Breast epithelium (tissue), 4 donors: ENCODE results near the gene AMIGO3. TPM values are rescaled to one million over a fixed set of nuclear protein-coding genes. Genes with fewer than 3 reads are reported as not detected.

Experiments
- DNase-seq, 2 donors: peaks; one replicate each; pipeline ENCODE4 v3.0.0-alpha.2; 2019; ENCODE audit warnings: low spot score in 2 of 2
- H3K27ac ChIP-seq, 2 donors: fragments of 200-600 bp; sonication (generic) in 1 of 2; one replicate each; pipeline ENCODE4 v1.5.1; 2016 to 2019; ENCODE audit warnings: mild to moderate bottlenecking in 1 of 2
- H3K27me3 ChIP-seq, 2 donors: fragments of 200-600 bp; sonication (generic) in 1 of 2; one replicate each; pipeline versions ENCODE4 v1.5.1 to v1.6.0; 2017 to 2019; ENCODE audit warnings: control low read depth in 1 of 2, mild to moderate bottlenecking in 1 of 2
- H3K36me3 ChIP-seq: fragments of 200-600 bp; one replicate; pipeline ENCODE4 v1.5.1; 2019
- H3K4me1 ChIP-seq, 2 donors: fragments of 200-600 bp; sonication (generic); one replicate each; pipeline ENCODE4 v1.5.1; 2016 to 2019; ENCODE audit warnings: control low read depth in 1 of 2
- H3K4me3 ChIP-seq, 3 donors: fragments of 200-600 bp; sonication (generic); 1 replicate in 2 of 3; 2 replicates in 1 of 3; pipeline ENCODE4 v1.5.1; 2016 to 2019; ENCODE audit warnings: mild to moderate bottlenecking in 3 of 3, moderate library complexity in 2 of 3
- H3K9me3 ChIP-seq, 2 donors: fragments of 200-600 bp; sonication (generic) in 1 of 2; one replicate each; pipeline ENCODE4 v1.5.1; 2016 to 2019; ENCODE audit warnings: control low read depth in 1 of 2
- POLR2A ChIP-seq: fragments of 450-650 bp; IDR thresholded peaks from one replicate; pipeline ENCODE4 v1.6.1; 2016; ENCODE audit warnings: antibody characterized with exemption, mild to moderate bottlenecking, moderate library complexity
- POLR2AphosphoS5 ChIP-seq, 3 donors: sonication (generic); formaldehyde crosslinking; IDR thresholded peaks; one replicate each; pipeline ENCODE4 v1.6.1; 2017; ENCODE audit warnings: antibody characterized with exemption in 3 of 3
- intact Hi-C: fragments of 100-400 bp; cut with DNase I; formaldehyde crosslinking; loops from one replicate; pipeline ENCODE4 v1.15.1; 2023; ENCODE audit warnings: low total_unique reads
- total RNA-seq, 3 donors: library from RNA; depleted of rRNA; stranded (reverse); fragments of >200 nt; gene quantifications; one replicate each; pipeline ENCODE4 v1.1.0, GENCODE V29; 2016
- TF ChIP-seq, protein P1 (sequence below), 3 donors: fragments of 450-650 bp; IDR thresholded peaks; one replicate each; pipeline ENCODE4 v1.5.1; 2016 to 2017; ENCODE audit warnings: antibody characterized with exemption in 3 of 3, mild to moderate bottlenecking in 3 of 3, moderate library complexity in 3 of 3

AMIGO3 gene
- total RNA-seq, 3 donors from 2014 or later: 0.98 to 1.3 (median 1.0) TPM

DNA sequence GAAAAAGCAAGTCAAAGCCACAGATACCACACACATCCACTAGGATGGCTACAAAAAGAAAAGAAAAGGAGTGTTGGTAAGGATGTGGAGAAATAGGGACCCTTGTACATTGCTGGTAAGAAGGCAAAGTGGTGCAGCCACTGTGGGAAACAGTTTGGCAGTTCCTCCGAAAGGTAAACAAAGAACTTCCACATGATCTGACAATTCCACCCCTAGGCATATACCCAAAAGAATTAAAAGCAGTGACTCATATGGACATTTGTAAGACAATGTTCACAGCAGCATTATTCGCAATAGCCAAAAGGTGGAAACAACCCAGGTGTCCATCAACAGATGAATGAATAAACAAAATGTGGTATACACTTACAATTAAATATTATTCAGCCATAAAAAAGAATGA is 26.5 kb upstream of the AMIGO3 start:
- intact Hi-C loops: no loop called here
- Histone ChIP-seq H3K9me3 (no peaks in the 10 kb centered on the region), H3K4me1 (no peaks in the 10 kb centered on the region), H3K4me3 (no peak overlapping the region), H3K27me3 (no peaks in the 10 kb centered on the region), H3K36me3 (no peaks in the 10 kb centered on the region), H3K27ac (no peak overlapping the region)
- no peak for DNase-seq
- TF ChIP-seq POLR2A: no peak
- TF ChIP-seq, protein P1, sequence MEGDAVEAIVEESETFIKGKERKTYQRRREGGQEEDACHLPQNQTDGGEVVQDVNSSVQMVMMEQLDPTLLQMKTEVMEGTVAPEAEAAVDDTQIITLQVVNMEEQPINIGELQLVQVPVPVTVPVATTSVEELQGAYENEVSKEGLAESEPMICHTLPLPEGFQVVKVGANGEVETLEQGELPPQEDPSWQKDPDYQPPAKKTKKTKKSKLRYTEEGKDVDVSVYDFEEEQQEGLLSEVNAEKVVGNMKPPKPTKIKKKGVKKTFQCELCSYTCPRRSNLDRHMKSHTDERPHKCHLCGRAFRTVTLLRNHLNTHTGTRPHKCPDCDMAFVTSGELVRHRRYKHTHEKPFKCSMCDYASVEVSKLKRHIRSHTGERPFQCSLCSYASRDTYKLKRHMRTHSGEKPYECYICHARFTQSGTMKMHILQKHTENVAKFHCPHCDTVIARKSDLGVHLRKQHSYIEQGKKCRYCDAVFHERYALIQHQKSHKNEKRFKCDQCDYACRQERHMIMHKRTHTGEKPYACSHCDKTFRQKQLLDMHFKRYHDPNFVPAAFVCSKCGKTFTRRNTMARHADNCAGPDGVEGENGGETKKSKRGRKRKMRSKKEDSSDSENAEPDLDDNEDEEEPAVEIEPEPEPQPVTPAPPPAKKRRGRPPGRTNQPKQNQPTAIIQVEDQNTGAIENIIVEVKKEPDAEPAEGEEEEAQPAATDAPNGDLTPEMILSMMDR (IDR thresholded peaks at IDR 0.05): no peak

DNA sequence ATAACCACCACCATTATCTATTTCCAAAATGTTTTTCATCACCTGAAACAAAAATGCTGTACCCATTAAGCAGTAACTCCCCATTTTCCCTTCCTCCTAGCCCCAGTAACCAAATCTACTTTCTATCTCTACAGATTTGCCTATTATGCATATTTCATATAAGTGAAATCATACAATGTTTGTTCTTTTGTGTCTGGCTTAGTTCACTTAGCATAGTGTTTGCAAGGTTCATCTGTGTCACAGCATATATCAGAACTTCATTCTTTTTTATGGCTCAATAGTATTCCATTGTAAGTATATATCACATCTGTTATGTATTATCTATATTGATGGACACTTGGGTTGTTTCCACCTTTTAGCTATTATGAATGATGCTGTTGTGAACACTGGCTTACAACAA is 20.9 kb upstream of the AMIGO3 start:
- H3K27ac ChIP-seq: no peak overlapping the region
- no peak overlapping the region for H3K4me3 ChIP-seq
- H3K9me3 ChIP-seq: no peaks in the 10 kb centered on the region
- intact Hi-C loops: no loop called here
- TF ChIP-seq, protein P1 (IDR thresholded peaks at IDR 0.05): no peak
- TF ChIP-seq POLR2A (no peak), POLR2AphosphoS5 (IDR thresholded peaks at IDR 0.05) (no peak)
- no peaks in the 10 kb centered on the region for H3K4me1 ChIP-seq
- H3K36me3 ChIP-seq: no peaks in the 10 kb centered on the region
- H3K27me3 ChIP-seq: no peaks in the 10 kb centered on the region
- DNase-seq: no peak

DNA sequence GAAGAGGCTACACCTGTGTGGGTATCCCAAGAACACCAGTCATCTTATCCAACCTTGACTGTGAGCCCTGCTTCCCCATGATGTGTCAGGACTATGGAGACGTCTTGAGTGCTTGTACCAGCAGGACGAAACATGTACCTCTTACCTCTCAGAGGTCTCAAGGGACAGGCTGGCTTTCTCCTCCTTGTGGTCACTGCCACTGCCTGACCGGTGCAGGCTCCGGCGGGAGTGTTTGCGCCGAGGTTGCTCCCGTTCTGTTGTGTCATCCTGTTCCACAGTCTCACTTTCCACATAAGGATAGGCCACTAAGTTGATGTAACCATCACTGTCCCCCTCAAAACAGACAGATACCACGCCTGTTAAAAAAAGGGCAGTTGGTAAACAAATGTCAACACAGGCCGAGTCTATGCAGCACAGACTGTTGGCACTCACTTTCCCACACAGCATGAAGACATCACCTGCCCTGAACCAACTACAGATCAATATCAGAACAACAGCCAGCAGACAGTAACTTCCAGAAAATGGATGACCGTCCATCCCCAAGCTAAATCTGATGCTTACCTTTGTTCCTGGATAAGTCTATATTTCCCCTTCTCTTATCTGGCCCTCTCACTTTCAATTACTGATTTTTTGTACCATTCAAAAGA is 18.7 kb upstream of the AMIGO3 start:
- TF ChIP-seq, protein P1 (IDR thresholded peaks at IDR 0.05): no peak
- TF ChIP-seq POLR2A (no peak), POLR2AphosphoS5 (IDR thresholded peaks at IDR 0.05) (no peak)
- intact Hi-C loops: loop anchor here (5.0 kb wide), 1 partner anchor 366 kb away; no protein-coding TSS in a partner anchor
- no peaks in the 10 kb centered on the region for H3K4me1 ChIP-seq
- no peak overlapping the region for H3K27ac ChIP-seq
- no peak overlapping the region for H3K4me3 ChIP-seq
- no peaks in the 10 kb centered on the region for H3K36me3 ChIP-seq
- H3K27me3 ChIP-seq: no peaks in the 10 kb centered on the region
- no peaks in the 10 kb centered on the region for H3K9me3 ChIP-seq
- DNase-seq: no peak

DNA sequence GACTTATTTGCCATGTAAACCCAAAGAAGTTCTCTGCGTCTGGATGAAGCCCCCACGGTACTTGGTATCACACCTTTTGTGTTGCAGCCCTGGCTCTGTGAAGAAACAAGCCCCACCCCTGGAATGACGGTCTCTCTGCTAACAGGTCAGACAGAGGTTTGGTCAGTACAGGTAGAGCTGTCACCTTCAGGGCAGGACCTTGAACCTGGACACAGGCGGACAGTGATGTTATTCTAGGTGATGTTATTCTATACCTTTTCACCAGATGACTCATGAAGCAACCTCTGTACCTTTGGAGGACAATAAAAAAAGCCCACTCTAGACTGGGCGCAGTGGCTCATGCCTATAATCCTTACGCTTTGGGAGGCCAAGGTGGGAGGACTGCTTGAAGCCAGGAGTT is 15.3 kb upstream of the AMIGO3 start:
- TF ChIP-seq POLR2AphosphoS5 (IDR thresholded peaks at IDR 0.05): no peak
- TF ChIP-seq, protein P1 (IDR thresholded peaks at IDR 0.05): no peak
- no peak for TF ChIP-seq POLR2A
- no peak overlapping the region for H3K4me3 ChIP-seq
- H3K36me3 ChIP-seq: no peaks in the 10 kb centered on the region
- H3K9me3 ChIP-seq: no peaks in the 10 kb centered on the region
- intact Hi-C loops: loop anchor here (1.0 to 5.0 kb wide), 2 partner anchors 20 to 362 kb away; no protein-coding TSS in a partner anchor
- H3K27me3 ChIP-seq: no peaks in the 10 kb centered on the region
- no peak overlapping the region for H3K27ac ChIP-seq
- no peak for DNase-seq
- no peaks in the 10 kb centered on the region for H3K4me1 ChIP-seq

DNA sequence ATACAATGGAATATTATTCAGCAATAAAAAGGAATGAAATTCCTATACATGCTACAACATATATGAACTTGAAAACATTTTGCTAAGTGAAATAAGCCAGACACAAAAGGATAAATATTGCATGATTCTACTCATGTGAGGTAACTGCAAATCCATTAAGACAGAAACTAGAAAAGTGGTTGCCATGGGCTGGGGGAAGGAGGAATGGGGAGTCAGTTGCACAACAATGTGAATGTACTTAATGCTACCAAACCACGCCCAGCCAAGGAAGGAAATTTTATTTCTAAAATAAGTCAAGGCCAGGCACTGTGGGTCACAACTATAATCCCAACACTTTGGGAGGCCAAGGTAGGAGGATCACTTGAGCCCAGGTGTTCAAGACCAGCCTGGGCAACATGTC is 14.1 kb upstream of the AMIGO3 start:
- intact Hi-C loops: no loop called here
- DNase-seq: no peak
- Histone ChIP-seq H3K4me3 (no peak overlapping the region), H3K36me3 (no peaks in the 10 kb centered on the region), H3K4me1 (no peaks in the 10 kb centered on the region), H3K27ac (no peak overlapping the region), H3K9me3 (no peaks in the 10 kb centered on the region), H3K27me3 (no peaks in the 10 kb centered on the region)
- TF ChIP-seq POLR2A: no peak
- TF ChIP-seq, protein P1 (IDR thresholded peaks at IDR 0.05): no peak
- TF ChIP-seq POLR2AphosphoS5 (IDR thresholded peaks at IDR 0.05): no peak
